Adipocyte (in vitro differentiated cells): ENCODE data around the gene STUM.

ENCODE experiments used
- DNase-seq: peaks from one replicate; pipeline ENCODE4 v3.0.0-alpha.2; 2015; ENCODE audit warnings: low read depth
- H3K27me3 ChIP-seq: replicated peaks from 2 replicates; pipeline ENCODE4 v1.7.0; 2013; ENCODE audit warnings: mild to moderate bottlenecking, low read length, moderate library complexity; ENCODE audit not compliant: control insufficient read depth, insufficient read depth
- H3K36me3 ChIP-seq: 2 replicates; pipeline ENCODE4 v1.7.0; 2013; ENCODE audit warnings: low read length, mild to moderate bottlenecking, moderate library complexity; ENCODE audit not compliant: control insufficient read depth, insufficient read depth, severe bottlenecking
- H3K4me1 ChIP-seq: 2 replicates; pipeline ENCODE4 v1.7.0; 2013; ENCODE audit warnings: mild to moderate bottlenecking, low read length, moderate library complexity; ENCODE audit not compliant: control insufficient read depth, insufficient read depth
- H3K4me3 ChIP-seq: 2 replicates; pipeline ENCODE4 v1.7.0; 2013; ENCODE audit warnings: mild to moderate bottlenecking, low read length, moderate library complexity
- H3K9ac ChIP-seq: 2 replicates; pipeline ENCODE4 v1.7.0; 2013; ENCODE audit warnings: mild to moderate bottlenecking, low read length, moderate library complexity
- H3K9me3 ChIP-seq: 2 replicates; pipeline ENCODE4 v1.7.0; 2013; ENCODE audit warnings: mild to moderate bottlenecking, low read length, moderate library complexity; ENCODE audit not compliant: control insufficient read depth

STUM gene

DNA sequence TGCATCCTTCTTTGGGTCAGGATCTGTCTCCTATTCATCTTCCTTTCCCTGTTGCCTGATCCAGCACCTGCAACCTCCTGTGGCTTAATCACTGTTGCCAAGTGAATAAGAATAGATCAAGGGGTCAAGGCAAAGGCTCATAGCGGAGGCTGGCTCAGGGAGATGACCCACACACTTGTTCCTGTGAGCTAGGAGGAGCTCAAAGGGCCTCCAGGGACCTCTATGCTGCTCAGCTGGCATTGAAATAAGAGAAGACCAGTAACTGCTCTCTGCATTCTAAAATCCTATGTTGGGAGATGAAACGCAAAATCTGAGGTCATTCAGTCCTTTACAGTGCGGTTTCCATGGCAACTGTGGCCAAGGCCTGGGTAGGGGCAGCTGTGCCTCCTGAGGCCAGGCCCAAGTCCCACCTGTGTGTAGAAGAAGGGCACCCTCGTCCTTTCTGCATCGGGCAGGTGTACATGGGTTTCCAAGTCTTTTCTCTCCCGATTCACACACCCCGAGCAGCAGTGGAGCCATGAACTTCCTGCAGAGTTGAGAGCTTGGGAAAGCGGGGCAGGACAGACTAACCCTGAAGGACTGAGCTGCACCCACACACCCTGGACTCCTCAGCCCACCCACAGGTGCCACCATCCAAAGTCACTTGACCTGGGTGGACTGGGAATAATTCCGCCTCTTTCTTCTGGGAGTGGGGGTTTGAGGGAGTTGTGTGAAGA is 27.8 kb upstream of the STUM start:
- Histone ChIP-seq H3K4me3 (no peak overlapping the region), H3K27me3 (peaks cover 75% of the 10 kb centered on the region), H3K9ac (no peak overlapping the region), H3K9me3 (peaks cover 8% of the 10 kb centered on the region), H3K4me1 (no peaks in the 10 kb centered on the region), H3K36me3 (no peaks in the 10 kb centered on the region)
- no peak for DNase-seq

GRCh38 chr1:226523646-226524406 is 24.7 kb upstream of the STUM start:
- no peaks in the 10 kb centered on the region for H3K4me1 ChIP-seq
- H3K9ac ChIP-seq: no peak overlapping the region
- H3K27me3 ChIP-seq: peaks cover 57% of the 10 kb centered on the region
- peaks cover 8% of the 10 kb centered on the region for H3K9me3 ChIP-seq
- no peak overlapping the region for H3K4me3 ChIP-seq
- DNase-seq: no peak
- H3K36me3 ChIP-seq: no peaks in the 10 kb centered on the region

DNA sequence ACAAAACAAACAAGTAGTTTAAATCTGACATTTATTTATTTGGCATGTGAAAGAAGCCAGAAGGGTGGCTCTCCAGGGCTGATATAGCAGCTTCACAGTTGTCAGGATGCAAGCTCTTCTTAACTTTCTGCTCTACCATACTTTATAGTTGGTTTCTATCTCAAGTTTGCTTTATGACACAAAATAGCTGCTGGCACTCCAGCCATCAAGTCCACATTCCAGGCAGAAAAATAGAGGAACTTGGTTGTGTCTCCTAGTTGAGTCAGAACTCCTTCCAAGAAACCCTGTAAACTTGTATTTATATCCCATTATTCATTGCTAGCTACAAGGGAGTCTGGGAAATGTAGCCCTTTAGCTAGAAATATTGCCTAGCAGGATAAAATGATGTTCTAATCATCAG is 24.0 kb upstream of the STUM start:
- DNase-seq: no peak
- no peaks in the 10 kb centered on the region for H3K36me3 ChIP-seq
- H3K4me3 ChIP-seq: no peak overlapping the region
- H3K9ac ChIP-seq: no peak overlapping the region
- H3K27me3 ChIP-seq: peaks cover 55% of the 10 kb centered on the region
- H3K4me1 ChIP-seq: no peaks in the 10 kb centered on the region
- H3K9me3 ChIP-seq: peaks cover 8% of the 10 kb centered on the region

DNA sequence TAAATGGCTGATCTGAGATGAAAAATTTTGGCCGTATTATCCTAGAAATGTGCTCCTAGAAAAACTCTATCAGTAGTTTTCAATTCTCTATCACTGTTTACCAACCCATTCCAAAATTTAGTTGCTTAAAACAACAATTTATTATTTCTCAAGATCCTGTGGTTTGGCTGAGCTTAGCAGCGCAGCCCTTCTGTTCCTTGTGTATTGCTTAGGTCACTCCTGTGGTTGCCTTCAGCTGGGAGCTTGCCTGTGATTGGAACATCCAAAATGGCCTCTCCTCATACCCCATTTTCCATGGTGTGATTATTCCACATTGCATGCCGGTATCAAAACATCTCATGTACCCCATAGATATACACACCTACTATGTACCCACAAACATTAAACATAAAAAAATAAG is 22.8 kb upstream of the STUM start:
- Histone ChIP-seq H3K36me3 (no peaks in the 10 kb centered on the region), H3K4me1 (no peaks in the 10 kb centered on the region), H3K9me3 (peaks cover 8% of the 10 kb centered on the region), H3K27me3 (peaks cover 47% of the 10 kb centered on the region), H3K9ac (no peak overlapping the region), H3K4me3 (no peak overlapping the region)
- peak; percentile 18 for DNase-seq

- H3K9ac ChIP-seq: no peak overlapping the region
- H3K4me3 ChIP-seq: no peak overlapping the region
- H3K36me3 ChIP-seq: no peaks in the 10 kb centered on the region
- no peak for DNase-seq
- peaks cover 51% of the 10 kb centered on the region for H3K27me3 ChIP-seq
- H3K4me1 ChIP-seq: no peaks in the 10 kb centered on the region
- peaks cover 8% of the 10 kb centered on the region for H3K9me3 ChIP-seq
These were observed 21.6 kb upstream of the STUM start for GRCh38 chr1:226526801-226527595.

DNA sequence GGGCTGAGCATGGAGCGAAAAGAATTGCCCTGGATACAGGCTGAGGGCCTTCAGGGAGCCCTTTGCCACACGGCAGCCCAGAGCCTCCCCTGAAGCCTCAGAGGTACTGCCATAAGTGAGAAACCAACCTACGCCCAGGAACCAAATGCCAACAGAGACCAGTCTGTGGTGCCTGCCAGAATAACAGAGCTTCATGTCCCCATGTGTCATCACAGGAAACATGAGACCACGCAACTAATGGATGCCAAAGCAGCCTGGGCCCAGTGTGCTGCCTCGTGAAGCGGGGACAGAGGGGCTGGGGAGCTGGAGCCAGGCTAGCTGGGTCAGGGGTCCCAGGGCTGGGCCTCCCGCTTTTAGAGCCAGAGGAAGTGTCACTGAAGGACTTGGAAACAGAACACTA is 18.7 kb upstream of the STUM start:
- H3K36me3 ChIP-seq: no peaks in the 10 kb centered on the region
- no peaks in the 10 kb centered on the region for H3K4me1 ChIP-seq
- H3K4me3 ChIP-seq: no peak overlapping the region
- no peak overlapping the region for H3K9ac ChIP-seq
- no peaks in the 10 kb centered on the region for H3K9me3 ChIP-seq
- no peak for DNase-seq
- peaks cover 54% of the 10 kb centered on the region for H3K27me3 ChIP-seq

- no peak for DNase-seq
- no peak overlapping the region for H3K9ac ChIP-seq
- no peaks in the 10 kb centered on the region for H3K36me3 ChIP-seq
- no peaks in the 10 kb centered on the region for H3K9me3 ChIP-seq
- no peak overlapping the region for H3K4me3 ChIP-seq
- H3K27me3 ChIP-seq: peaks cover 52% of the 10 kb centered on the region
- no peaks in the 10 kb centered on the region for H3K4me1 ChIP-seq
These were observed 18.0 kb upstream of the STUM start for GRCh38 chr1:226530591-226530990.

DNA sequence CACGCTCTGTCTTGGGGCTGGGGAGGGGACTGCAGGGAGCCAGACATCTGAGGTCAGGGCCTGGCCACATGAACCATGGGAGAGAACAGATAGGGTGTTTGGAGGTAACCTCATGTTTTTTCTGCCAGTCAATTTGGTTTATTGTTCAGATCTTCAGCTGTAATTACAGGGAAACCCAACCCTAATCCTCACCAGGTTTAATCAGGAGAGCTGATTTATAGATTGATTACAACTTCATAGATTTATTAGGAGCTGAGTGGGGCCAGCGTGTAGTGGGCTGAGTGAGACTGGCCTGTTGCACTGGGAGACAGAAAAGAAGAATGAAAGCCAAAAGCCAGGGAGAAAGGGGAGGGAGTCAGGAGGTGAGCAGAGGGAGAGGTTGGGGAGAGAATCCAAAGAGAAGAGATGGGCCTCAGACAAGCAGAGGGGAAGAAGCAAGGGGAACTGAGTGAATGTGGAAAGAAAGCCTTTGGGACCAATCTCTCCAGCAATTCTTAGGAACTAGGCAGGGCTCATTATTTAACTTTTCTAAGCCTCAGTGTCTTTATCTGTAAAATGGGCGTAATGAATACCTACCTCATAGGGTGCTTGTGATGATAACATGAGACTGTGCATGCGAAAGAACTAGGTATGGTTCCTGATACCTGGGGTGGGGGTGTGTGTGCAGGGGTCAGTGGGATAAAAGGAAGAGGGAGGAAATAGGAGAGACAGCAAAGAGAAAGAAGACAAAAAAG is 17.0 kb upstream of the STUM start:
- Histone ChIP-seq H3K4me1 (no peaks in the 10 kb centered on the region), H3K9me3 (no peaks in the 10 kb centered on the region), H3K36me3 (no peaks in the 10 kb centered on the region), H3K9ac (no peak overlapping the region), H3K4me3 (no peak overlapping the region), H3K27me3 (peaks cover 52% of the 10 kb centered on the region)
- no peak for DNase-seq

DNA sequence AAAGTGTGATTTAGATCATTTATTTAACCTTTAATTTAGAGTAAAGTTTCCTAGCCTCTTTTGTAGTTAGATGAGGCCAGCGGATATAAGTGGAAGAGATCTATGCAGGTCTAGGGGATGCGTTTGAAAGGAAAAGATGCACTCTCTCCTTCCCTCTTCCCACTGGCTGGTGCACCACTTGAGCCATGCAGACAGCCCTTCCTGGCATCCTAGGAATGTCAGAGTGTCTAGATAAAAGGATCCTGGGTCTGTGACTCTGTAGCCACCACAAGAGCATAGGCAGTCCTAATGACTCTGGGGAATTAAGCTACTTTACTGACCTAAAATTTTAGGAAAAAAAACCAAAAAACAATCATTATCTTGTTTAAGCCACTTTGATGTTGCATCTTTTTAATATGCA is 16.0 kb upstream of the STUM start:
- no peak for DNase-seq
- no peaks in the 10 kb centered on the region for H3K4me1 ChIP-seq
- H3K36me3 ChIP-seq: no peaks in the 10 kb centered on the region
- no peak overlapping the region for H3K4me3 ChIP-seq
- no peaks in the 10 kb centered on the region for H3K9me3 ChIP-seq
- no peak overlapping the region for H3K9ac ChIP-seq
- peaks cover 51% of the 10 kb centered on the region for H3K27me3 ChIP-seq

DNA sequence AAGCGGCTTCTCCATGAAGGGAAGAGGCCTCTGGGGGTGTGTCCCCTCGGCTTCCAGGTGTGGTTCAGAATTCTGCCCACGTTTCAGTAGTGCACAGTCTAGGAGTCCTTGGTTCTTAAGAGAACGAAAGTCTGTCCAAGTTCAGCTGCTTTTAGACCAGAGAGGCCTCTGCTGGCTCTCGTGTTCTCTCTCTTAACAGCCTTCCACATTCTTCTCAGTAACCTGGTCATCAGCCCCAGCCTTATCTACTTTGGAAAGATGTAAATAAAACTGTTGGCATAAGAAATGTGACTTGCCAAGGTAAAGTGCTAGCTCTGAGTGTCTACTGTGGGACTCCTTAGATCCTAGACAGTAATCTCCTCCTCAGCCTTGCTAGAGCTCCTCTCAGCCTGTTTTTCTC is 15.3 kb upstream of the STUM start:
- peaks cover 48% of the 10 kb centered on the region for H3K27me3 ChIP-seq
- H3K9ac ChIP-seq: no peak overlapping the region
- H3K9me3 ChIP-seq: no peaks in the 10 kb centered on the region
- H3K36me3 ChIP-seq: no peaks in the 10 kb centered on the region
- no peaks in the 10 kb centered on the region for H3K4me1 ChIP-seq
- no peak overlapping the region for H3K4me3 ChIP-seq
- DNase-seq: no peak

DNA sequence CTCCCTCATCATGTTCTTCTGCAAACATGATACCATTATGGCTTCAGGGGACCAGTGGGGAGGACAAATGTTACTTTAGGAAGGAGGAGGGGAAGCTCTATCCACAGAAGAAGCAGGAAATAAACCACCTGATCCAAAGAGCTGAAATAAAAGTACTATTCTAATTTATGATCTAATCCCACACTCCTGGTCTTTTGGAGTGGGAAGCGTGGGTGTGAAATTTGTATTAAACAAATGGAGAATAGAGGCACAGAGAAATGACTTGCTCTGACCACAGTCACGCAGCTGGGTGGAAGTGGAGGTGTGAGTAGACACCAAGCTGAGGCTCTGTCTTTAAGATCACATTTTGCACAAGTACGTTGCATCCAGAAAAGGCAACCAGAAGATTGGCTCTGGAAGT is 14.5 kb upstream of the STUM start:
- Histone ChIP-seq H3K4me3 (no peak overlapping the region), H3K9ac (no peak overlapping the region), H3K36me3 (no peaks in the 10 kb centered on the region), H3K27me3 (peaks cover 49% of the 10 kb centered on the region), H3K9me3 (no peaks in the 10 kb centered on the region), H3K4me1 (no peaks in the 10 kb centered on the region)
- no peak for DNase-seq
